MM.1S (cell line): Measurements from ENCODE around the gene RBM28.

ENCODE experiments used
- CTCF ChIP-seq: fragments of 300-600 bp; sonication (generic); IDR thresholded peaks from 2 replicates; pipeline ENCODE4 v1.5.1; 2016; ENCODE audit warnings: antibody characterized with exemption, low read length, mixed read lengths
- EZH2 ChIP-seq: fragments of 300-600 bp; sonication (generic); optimal IDR thresholded peaks from 2 replicates; pipeline ENCODE3; 2017; ENCODE audit warnings: low read depth, mild to moderate bottlenecking, antibody characterized with exemption, low read length, mixed read lengths

- TF ChIP-seq CTCF, result no peak
- no peak for TF ChIP-seq EZH2
Measured at GRCh38 chr7:128255271-128255670, 88.4 kb downstream of the RBM28 start.
